Measurements from ENCODE around the gene HOXD11. TPM values are rescaled to one million over a fixed set of nuclear protein-coding genes. Genes with fewer than 3 reads are reported as not detected.

Gene HOXD11
- total RNA-seq (2012; rRNA removed) = not detected in 2 replicates
- polyA plus RNA-seq (2012; rRNA removed) = not detected in 2 replicates
- not detected in 2 replicates for polyA plus RNA-seq (2012; cell fraction: cytosol; rRNA removed)
- not detected in 2 replicates for polyA plus RNA-seq (2012; cell fraction: nucleus; rRNA removed; ENCODE audit: low replicate concordance)
- not detected for Bru-seq, nascent RNA
- not detected for BruChase-seq, experiment 1, labeled RNA remaining after a 6-hour chase
- BruChase-seq, experiment 2, labeled RNA remaining after a 2-hour chase = not detected
- long read RNA-seq = 0 reads

DNA sequence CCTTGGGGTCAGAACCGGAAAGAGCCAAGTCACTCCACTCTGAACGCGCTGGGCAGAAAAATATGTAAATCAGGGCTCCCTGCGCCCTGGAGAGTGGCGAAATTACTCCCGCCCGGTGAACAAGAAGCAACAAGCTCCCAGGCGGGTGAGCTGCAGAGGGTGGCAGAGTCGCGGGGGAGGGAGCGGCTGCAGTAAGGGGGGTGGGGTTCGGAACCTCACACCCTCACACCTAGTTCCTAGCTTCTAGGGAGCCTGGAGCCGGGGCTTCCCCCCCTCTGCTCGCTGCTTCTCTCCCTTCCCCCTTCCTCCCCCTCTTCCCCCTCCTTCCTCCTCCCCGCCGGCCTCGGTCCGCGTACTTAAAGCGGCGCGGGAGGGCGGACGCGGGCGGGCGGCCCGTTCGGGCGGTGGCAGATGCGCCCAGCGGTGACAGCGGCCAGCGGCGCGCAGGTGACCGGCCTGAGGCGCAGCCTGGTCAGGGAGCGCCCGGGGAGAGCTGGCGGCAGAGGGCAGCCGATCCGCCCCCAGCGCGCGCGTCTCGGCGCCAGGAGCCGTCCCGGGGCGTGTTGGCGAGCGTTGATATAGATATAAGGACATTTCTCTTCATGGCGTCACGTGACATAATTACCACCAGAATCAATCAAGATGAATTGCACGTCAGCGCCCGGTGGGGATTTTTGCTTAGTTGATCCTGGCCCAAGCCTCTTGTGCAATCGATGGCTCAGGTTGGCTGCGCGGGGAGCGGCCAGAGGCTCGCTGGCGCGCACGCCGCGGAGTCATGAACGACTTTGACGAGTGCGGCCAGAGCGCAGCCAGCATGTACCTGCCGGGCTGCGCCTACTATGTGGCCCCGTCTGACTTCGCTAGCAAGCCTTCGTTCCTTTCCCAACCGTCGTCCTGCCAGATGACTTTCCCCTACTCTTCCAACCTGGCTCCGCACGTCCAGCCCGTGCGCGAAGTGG lies at the start of gene HOXD11:
Gene HOXD11, plus strand, starts transcription at position 700 of the 959 bp plus-strand sequence. Its CDS starts 76 bp downstream, at position 776.
- no peak within 1 kb of the TSS for H3K18ac ChIP-seq (ENCODE audit: low read depth, low read length)
- no peak; the same call in 1 of the 2 replicates for ATAC-seq (ENCODE audit: low read depth)
- H2BK15ac ChIP-seq (ENCODE audit: low read depth, low read length) = no peak within 1 kb of the TSS
- H3K4ac ChIP-seq (ENCODE audit: low read depth, low read length) = no peak within 1 kb of the TSS
- ChIA-PET POLR2A (ENCODE audit: unreplicated experiment) (no interaction called here), CTCF (no interaction called here)
- H3K27ac ChIP-seq (ENCODE audit: insufficient read depth, low read length) = no peak within 1 kb of the TSS
- H3K36me3 ChIP-seq (ENCODE audit: control insufficient read depth, insufficient read depth, low read length) = no peaks in the 10 kb centered on the region
- H2AK9ac ChIP-seq (replicated peaks; ENCODE audit: low read depth, low read length, poor library complexity) = no peak within 1 kb of the TSS
- peaks cover 92% of the 10 kb centered on the region for H3K27me3 ChIP-seq (ENCODE audit: control insufficient read depth, insufficient read depth, low read length)
- H4K20me1 ChIP-seq (ENCODE audit: insufficient read depth, low read length) = no peaks in the 10 kb centered on the region
- no peak within 1 kb of the TSS for H2BK5ac ChIP-seq (ENCODE audit: low read depth, low read length, poor library complexity, severe bottlenecking)
- H3K56ac ChIP-seq (ENCODE audit: extremely low read depth, insufficient read depth, low read length) = no peak within 1 kb of the TSS
- no peak within 1 kb of the TSS for H2AK5ac ChIP-seq (ENCODE audit: low read depth, low read length)
- no peaks in the 10 kb centered on the region for H3K9me1 ChIP-seq (ENCODE audit: insufficient read depth, low read length)
- TF ChIP-seq, protein P1, sequence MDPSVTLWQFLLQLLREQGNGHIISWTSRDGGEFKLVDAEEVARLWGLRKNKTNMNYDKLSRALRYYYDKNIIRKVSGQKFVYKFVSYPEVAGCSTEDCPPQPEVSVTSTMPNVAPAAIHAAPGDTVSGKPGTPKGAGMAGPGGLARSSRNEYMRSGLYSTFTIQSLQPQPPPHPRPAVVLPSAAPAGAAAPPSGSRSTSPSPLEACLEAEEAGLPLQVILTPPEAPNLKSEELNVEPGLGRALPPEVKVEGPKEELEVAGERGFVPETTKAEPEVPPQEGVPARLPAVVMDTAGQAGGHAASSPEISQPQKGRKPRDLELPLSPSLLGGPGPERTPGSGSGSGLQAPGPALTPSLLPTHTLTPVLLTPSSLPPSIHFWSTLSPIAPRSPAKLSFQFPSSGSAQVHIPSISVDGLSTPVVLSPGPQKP (IDR thresholded peaks at IDR 0.05; ENCODE audit: borderline replicate concordance, low read depth, low read length) = no peak
- peak; percentile 77 for TF ChIP-seq CEBPB (IDR thresholded peaks at IDR 0.05; ENCODE audit: low read depth, low read length)
- no peak for TF ChIP-seq SMC3 (IDR thresholded peaks at IDR 0.05; ENCODE audit: low read depth, low read length)
- no peak for DNase-seq
- BruUV-seq (replicated peaks) = no TSS peak
- H3K79me1 ChIP-seq (ENCODE audit: low read depth in 1 of 2, low read length in 2 of 2) = no peaks in the 10 kb centered on the region
- no peak within 1 kb of the TSS for H3K14ac ChIP-seq (replicated peaks; ENCODE audit: low read depth, low read length)
- H3K9ac ChIP-seq (ENCODE audit: low read depth, low read length) = no peak within 1 kb of the TSS
- no peak within 1 kb of the TSS for H4K91ac ChIP-seq (ENCODE audit: insufficient read depth, low read depth, low read length)
- no peak within 1 kb of the TSS for H3K23ac ChIP-seq (ENCODE audit: low read depth, low read length)
- dilution Hi-C loops (cut with HindIII; ENCODE audit: low sequenced_read_pairs, unreplicated experiment) (no loop called here), in situ Hi-C loops (cut with MboI; ENCODE audit: low sequenced_read_pairs) (no loop called here), intact Hi-C loops (cut with micrococcal nuclease) (no loop called here)
- no peak within 1 kb of the TSS for H2BK120ac ChIP-seq (ENCODE audit: low read depth, low read length)
- no peak within 1 kb of the TSS for H3K4me3 ChIP-seq (ENCODE audit: insufficient read depth, low read depth, low read length)
- H4K8ac ChIP-seq (ENCODE audit: low read depth in 2 of 2, low read length in 2 of 2) = no peak within 1 kb of the TSS
- H3K4me1 ChIP-seq (ENCODE audit: control insufficient read depth, insufficient read depth, low read length) = no peaks in the 10 kb centered on the region
- no peak within 1 kb of the TSS; the same call in 1 of the 2 replicates for H3K4me2 ChIP-seq (ENCODE audit: low read depth, low read length)
- H2BK20ac ChIP-seq (ENCODE audit: low read depth, low read length) = no peak within 1 kb of the TSS
- 2% methylated on average over 22 of the region's 85 CpGs; no CpG with 5 or more reads in 1 of the 2 experiments for WGBS, 2 experiments (ENCODE audit: extremely low coverage in 2 of 2, insufficient read length in 1 of 2)
- no peak within 1 kb of the TSS for H2AFZ ChIP-seq (replicated peaks; ENCODE audit: low read length, poor library complexity)
- H3K9me3 ChIP-seq (ENCODE audit: control insufficient read depth, insufficient read depth, low read length) = peaks cover 5% of the 10 kb centered on the region
- H4K5ac ChIP-seq (ENCODE audit: low read depth, low read length) = no peak within 1 kb of the TSS
